Muscle of back (tissue), 10 donors: ENCODE data around the gene TMEM120A. TPM values are rescaled to one million over a fixed set of nuclear protein-coding genes. Genes with fewer than 3 reads are reported as not detected.

ENCODE experiments used
- polyA plus RNA-seq, 10 donors: library from polyadenylated mRNA; unstranded; fragments of 120-200 nt; gene quantifications; one replicate each; pipeline ENCODE4 v1.2.1, GENCODE V29; 2013; ENCODE audit not compliant: insufficient read length in 10 of 10

TMEM120A gene
- polyA plus RNA-seq, 10 donors, result 34.2 to 54.9 (median 41.2) TPM

Other genes starting within 250 kb of the TMEM120A start
- gene CCL26, start 222.4 kb downstream of the TMEM120A start, polyA plus RNA-seq, result 1 to 10 TPM in 2 of 10 donors, under 1 TPM in 8; 0.51 to 1.7 (median 0.79) TPM
- 1 to 10 TPM in 1 of 10 donors, under 1 TPM in 3, not detected in 6; 0.35 to 1.0 (median 0.67) TPM for gene CCL24, start 180.8 kb downstream of the TMEM120A start, polyA plus RNA-seq
- gene RHBDD2, start 115.6 kb downstream of the TMEM120A start, polyA plus RNA-seq, result 10 to 100 TPM; 15.2 to 29.3 (median 20.8) TPM
- 10 to 100 TPM; 27.6 to 46.0 (median 31.5) TPM for gene POR, start 79.4 kb downstream of the TMEM120A start, polyA plus RNA-seq
- 10 to 100 TPM; 14.5 to 25.9 (median 19.0) TPM for gene STYXL1, start 53.4 kb upstream of the TMEM120A start, polyA plus RNA-seq
- 100 to 1,000 TPM; 169 to 224 (median 208) TPM for gene MDH2, start 53.5 kb upstream of the TMEM120A start, polyA plus RNA-seq
- gene SRRM3, start 207.3 kb upstream of the TMEM120A start, polyA plus RNA-seq, result under 1 TPM; 0.35 to 0.71 (median 0.48) TPM